Measurements from ENCODE around the gene DPF3.

DPF3 gene

GRCh38 chr14:72583316-72584272 is 310.3 kb downstream of the DPF3 start:
- no peak for FAIRE-seq

- FAIRE-seq: no peak
Measured at GRCh38 chr14:72582582-72582981, 311.3 kb downstream of the DPF3 start.

DNA sequence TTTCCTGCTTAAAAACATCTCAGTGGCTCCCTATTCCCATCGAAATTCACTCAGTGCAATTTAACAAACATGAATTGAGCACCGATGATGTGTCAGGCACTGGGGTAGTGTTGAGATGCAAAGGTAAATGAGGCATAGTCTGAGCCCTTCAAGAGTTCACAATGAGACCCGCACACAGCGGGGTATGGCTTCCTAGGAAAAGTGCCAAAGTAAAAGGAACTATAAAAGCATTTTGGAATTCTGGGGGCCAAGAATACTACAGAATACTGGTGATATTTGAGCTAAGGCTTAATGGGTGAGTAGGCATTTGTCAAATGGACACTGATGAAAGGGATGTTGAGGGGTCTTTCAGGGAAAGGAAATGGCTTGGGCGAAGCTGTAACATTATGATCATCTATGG is 315.4 kb downstream of the DPF3 start:
- no peak for FAIRE-seq

GRCh38 chr14:72577521-72577920 is 316.4 kb downstream of the DPF3 start:
- FAIRE-seq: no peak

DNA sequence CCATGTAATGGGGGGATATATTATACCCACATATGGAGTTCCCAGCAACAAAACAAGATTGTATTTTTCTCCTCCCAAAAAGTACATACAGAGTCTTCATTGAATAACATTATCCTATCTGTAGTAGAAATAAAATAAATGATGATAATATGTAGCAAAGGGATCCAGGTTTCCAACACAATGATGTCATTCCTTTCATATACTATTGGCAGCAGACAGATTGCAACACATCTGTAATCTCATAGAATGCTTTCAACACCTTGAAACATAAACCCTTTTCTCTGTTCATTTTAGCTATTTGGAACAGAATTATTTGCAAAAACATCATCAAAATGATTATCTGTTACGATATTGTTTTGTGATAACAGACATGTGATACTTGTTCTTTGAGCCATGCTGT is 317.6 kb downstream of the DPF3 start:
- FAIRE-seq: no peak

GRCh38 chr14:72574715-72575114 is 319.2 kb downstream of the DPF3 start:
- FAIRE-seq: no peak

DNA sequence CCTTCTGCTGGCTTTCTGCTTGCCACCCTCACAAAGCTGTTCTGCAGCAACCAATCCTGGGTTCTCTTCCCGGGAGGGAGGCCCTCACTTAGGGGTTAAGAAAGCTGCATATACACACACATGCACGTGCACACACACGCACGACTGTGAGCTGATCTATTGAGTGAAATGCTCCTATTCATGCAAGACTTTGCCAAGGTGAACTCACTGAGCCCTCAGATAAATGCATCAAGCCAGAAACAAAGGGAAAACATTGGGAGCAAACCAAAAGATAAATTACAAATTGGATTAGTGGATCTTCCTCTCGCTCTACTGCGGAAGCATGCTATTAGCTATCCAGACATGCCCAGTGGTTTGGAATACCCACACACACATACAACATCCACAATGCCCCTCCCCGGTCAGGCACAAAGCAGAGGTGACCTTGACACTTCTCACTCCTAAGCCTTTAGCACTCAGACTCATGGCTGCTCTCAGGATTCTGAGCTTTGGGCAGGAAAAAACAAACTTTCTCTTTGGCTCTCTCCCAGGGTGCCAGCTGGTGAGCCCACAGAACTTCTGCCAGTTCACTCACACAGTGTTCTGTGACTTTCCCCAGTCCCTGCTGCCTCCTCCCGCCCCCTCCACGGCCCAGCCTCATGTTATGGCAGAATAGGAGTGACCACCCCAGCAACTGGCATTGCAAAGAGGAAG is 320.0 kb downstream of the DPF3 start:
- FAIRE-seq: no peak
